DND-41 (cell line): ENCODE data around the gene GUCA2A.

Source experiments
- ATAC-seq: fragments of 200-7000 bp; cut with Tn5 transposase; 3 replicates; pipeline ENCODE4 v1.9.1; 2021; ENCODE audit warnings: low read depth; ENCODE audit not compliant: insufficient read depth
- DNase-seq: peaks from one replicate; pipeline ENCODE4 v3.0.0-alpha.2; 2020
- H2AFZ ChIP-seq: 2 replicates; pipeline ENCODE4 v1.6.0; 2012; ENCODE audit warnings: low read depth, low read length
- H3K27ac ChIP-seq: 2 replicates; pipeline ENCODE4 v1.5.1; 2012; ENCODE audit warnings: low read length, inconsistent platforms
- H3K27me3 ChIP-seq: fragments of 200-600 bp; sonication (generic); 2 replicates; pipeline ENCODE4 v1.6.0; 2012; ENCODE audit warnings: low read length, mild to moderate bottlenecking, inconsistent platforms; ENCODE audit not compliant: insufficient read depth, poor library complexity
- H3K36me3 ChIP-seq: 2 replicates; pipeline ENCODE4 v1.5.1; 2012; ENCODE audit warnings: low read length, inconsistent platforms; ENCODE audit not compliant: insufficient read depth
- H3K4me1 ChIP-seq: 2 replicates; pipeline ENCODE4 v1.5.1; 2012; ENCODE audit warnings: mild to moderate bottlenecking, low read length; ENCODE audit not compliant: insufficient read depth
- H3K4me2 ChIP-seq: 2 replicates; pipeline ENCODE4 v1.6.0; 2012; ENCODE audit warnings: mild to moderate bottlenecking, moderate library complexity, low read length, inconsistent platforms; ENCODE audit not compliant: insufficient read depth
- H3K4me3 ChIP-seq, 2 experiments: fragments of 200-600 bp in 1 of 2; shearing (Covaris generic) in 1 of 2; 2 replicates each; pipeline ENCODE4 v1.5.1; 2012 to 2016; ENCODE audit warnings: inconsistent platforms in 2 of 2, low read length in 2 of 2, mild to moderate bottlenecking in 2 of 2, low read depth in 1 of 2, moderate library complexity in 1 of 2
- H3K79me2 ChIP-seq: 2 replicates; pipeline ENCODE4 v1.6.0; 2012; ENCODE audit warnings: low read length, inconsistent platforms; ENCODE audit not compliant: insufficient read depth
- H3K9ac ChIP-seq: 2 replicates; pipeline ENCODE4 v1.6.0; 2012; ENCODE audit warnings: low read depth, mild to moderate bottlenecking, inconsistent platforms, low read length, moderate library complexity
- H3K9me3 ChIP-seq: 2 replicates; pipeline ENCODE4 v1.5.1; 2012; ENCODE audit warnings: low read length, moderate library complexity, mild to moderate bottlenecking, inconsistent platforms; ENCODE audit not compliant: insufficient read depth, severe bottlenecking
- H4K20me1 ChIP-seq: 2 replicates; pipeline ENCODE4 v1.6.0; 2012; ENCODE audit warnings: low read length; ENCODE audit not compliant: insufficient read depth
- CTCF ChIP-seq: IDR thresholded peaks from 2 replicates; pipeline ENCODE4 v1.5.1; 2012; ENCODE audit warnings: borderline replicate concordance, low read length, moderate library complexity, mild to moderate bottlenecking; ENCODE audit not compliant: poor library complexity, severe bottlenecking; ENCODE audit errors: extremely low read depth
- EZH2 ChIP-seq: IDR thresholded peaks from 3 replicates; pipeline ENCODE4 v1.6.1; 2012; ENCODE audit warnings: borderline replicate concordance, low read depth, mild to moderate bottlenecking, moderate library complexity, low read length, inconsistent platforms; ENCODE audit not compliant: severe bottlenecking

GUCA2A gene

DNA sequence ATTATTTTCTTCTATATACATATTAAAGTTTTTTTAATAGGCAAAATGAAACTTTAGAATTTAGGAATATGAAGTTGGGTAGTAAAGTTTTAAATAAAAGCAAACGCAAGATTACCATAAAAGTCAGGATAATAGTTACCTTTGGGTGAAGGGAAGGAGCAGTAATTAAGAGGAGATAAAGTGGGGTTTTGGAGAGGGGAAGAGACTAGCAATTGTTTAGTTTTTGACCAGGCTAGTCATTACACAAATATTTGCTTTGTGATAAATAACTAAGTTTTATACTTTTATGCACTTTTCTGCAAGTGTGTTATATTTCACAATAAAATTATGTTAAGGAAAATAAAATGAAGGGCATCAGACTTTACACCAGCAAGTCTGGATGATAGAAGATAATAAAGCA is 39.0 kb downstream of the GUCA2A start:
- no peak overlapping the region for H2AFZ ChIP-seq
- no peak overlapping the region for H3K27ac ChIP-seq
- TF ChIP-seq CTCF (no peak), EZH2 (no peak)
- H3K4me3 ChIP-seq: no peak overlapping the region
- H3K9ac ChIP-seq: no peak overlapping the region
- no peaks in the 10 kb centered on the region for H3K36me3 ChIP-seq
- no peaks in the 10 kb centered on the region for H3K4me1 ChIP-seq
- DNase-seq: no peak
- H4K20me1 ChIP-seq: no peaks in the 10 kb centered on the region
- no peak for ATAC-seq
- no peaks in the 10 kb centered on the region for H3K27me3 ChIP-seq
- no peaks in the 10 kb centered on the region for H3K79me2 ChIP-seq
- no peaks in the 10 kb centered on the region for H3K9me3 ChIP-seq
- H3K4me2 ChIP-seq: no peak overlapping the region

- ATAC-seq: no peak
Measured at GRCh38 chr1:42122408-42122807, 42.1 kb downstream of the GUCA2A start.

GRCh38 chr1:42118125-42118524 is 46.4 kb downstream of the GUCA2A start:
- Histone ChIP-seq H2AFZ (no peak overlapping the region), H3K27ac (no peak overlapping the region), H3K27me3 (no peaks in the 10 kb centered on the region), H3K4me3 (no peak overlapping the region), H3K36me3 (no peaks in the 10 kb centered on the region), H3K4me2 (no peak overlapping the region), H4K20me1 (no peaks in the 10 kb centered on the region), H3K4me1 (no peaks in the 10 kb centered on the region), H3K9ac (no peak overlapping the region), H3K9me3 (no peaks in the 10 kb centered on the region), H3K79me2 (no peaks in the 10 kb centered on the region)
- DNase-seq (no peak), ATAC-seq (no peak)
- no peak for TF ChIP-seq CTCF
- TF ChIP-seq EZH2: no peak

More at GRCh38 chr1:42122408-42122807, 42.1 kb downstream of the GUCA2A start:
- H3K4me3 ChIP-seq: no peak overlapping the region
- no peaks in the 10 kb centered on the region for H3K36me3 ChIP-seq
- H3K4me1 ChIP-seq: no peaks in the 10 kb centered on the region
- no peak overlapping the region for H3K9ac ChIP-seq
- H3K4me2 ChIP-seq: no peak overlapping the region
- no peak overlapping the region for H2AFZ ChIP-seq
- no peaks in the 10 kb centered on the region for H3K9me3 ChIP-seq
- no peak overlapping the region for H3K27ac ChIP-seq
- no peaks in the 10 kb centered on the region for H3K79me2 ChIP-seq
- no peak for DNase-seq
- TF ChIP-seq EZH2: no peak
- no peak for TF ChIP-seq CTCF
- no peaks in the 10 kb centered on the region for H4K20me1 ChIP-seq
- H3K27me3 ChIP-seq: no peaks in the 10 kb centered on the region

GRCh38 chr1:42117214-42117613 is 47.3 kb downstream of the GUCA2A start:
- no peak overlapping the region for H3K4me3 ChIP-seq
- no peaks in the 10 kb centered on the region for H3K36me3 ChIP-seq
- no peak overlapping the region for H3K4me2 ChIP-seq

More at GRCh38 chr1:42117214-42117613, 47.3 kb downstream of the GUCA2A start:
- H2AFZ ChIP-seq: no peak overlapping the region
- TF ChIP-seq EZH2: no peak
- no peak for TF ChIP-seq CTCF
- no peak overlapping the region for H3K27ac ChIP-seq
- no peaks in the 10 kb centered on the region for H3K9me3 ChIP-seq
- DNase-seq (no peak), ATAC-seq (no peak)
- no peaks in the 10 kb centered on the region for H3K27me3 ChIP-seq
- H3K9ac ChIP-seq: no peak overlapping the region
- no peaks in the 10 kb centered on the region for H3K4me1 ChIP-seq
- no peaks in the 10 kb centered on the region for H4K20me1 ChIP-seq
- no peaks in the 10 kb centered on the region for H3K79me2 ChIP-seq
